HEK293T (cell line): ENCODE results near the gene CLRN1.

Experiments used
- CTCF ChIA-PET: fragments of 350-600 bp; formaldehyde crosslinking; extraction: SDS; loops from one replicate; lab custom pipeline; 2021; ENCODE audit warnings: antibody characterized with exemption, inconsistent platforms; lab: Yijun Ruan, JAX
- POLR2A ChIA-PET: fragments of 350-600 bp; formaldehyde crosslinking; extraction: SDS; loops from one replicate; lab custom pipeline; 2020; ENCODE audit warnings: antibody characterized with exemption, inconsistent platforms; lab: Yijun Ruan, JAX
- DNase-seq: peaks from one replicate; pipeline ENCODE4 v3.0.0; 2012; ENCODE audit warnings: mixed read lengths; ENCODE audit errors: extremely low spot score
- ARNT ChIP-seq: fragments of 450-650 bp; IDR thresholded peaks from 2 replicates; pipeline ENCODE4 v1.6.1; 2017; ENCODE audit warnings: mild to moderate bottlenecking
- BHLHE40 ChIP-seq: fragments of 450-650 bp; IDR thresholded peaks from 2 replicates; pipeline ENCODE4 v1.6.1; 2016; ENCODE audit warnings: mild to moderate bottlenecking, moderate library complexity, borderline replicate concordance
- CTBP1 ChIP-seq: fragments of 450-650 bp; IDR thresholded peaks from 2 replicates; pipeline ENCODE4 v1.6.1; 2016; ENCODE audit warnings: borderline replicate concordance
- ELF4 ChIP-seq: fragments of 450-650 bp; IDR thresholded peaks from 2 replicates; pipeline ENCODE4 v1.6.1; 2017; ENCODE audit warnings: antibody characterized with exemption
- FOXA1 ChIP-seq: fragments of 450-650 bp; IDR thresholded peaks from 2 replicates; pipeline ENCODE4 v1.6.1; 2016; ENCODE audit warnings: mild to moderate bottlenecking
- FOXK2 ChIP-seq: fragments of 450-650 bp; IDR thresholded peaks from 2 replicates; pipeline ENCODE4 v1.6.1; 2016; ENCODE audit warnings: mild to moderate bottlenecking
- FOXM1 ChIP-seq: fragments of 450-650 bp; IDR thresholded peaks from 2 replicates; pipeline ENCODE4 v1.6.1; 2017; ENCODE audit warnings: mild to moderate bottlenecking, borderline replicate concordance
- HDGF ChIP-seq: fragments of 450-650 bp; IDR thresholded peaks from 2 replicates; pipeline ENCODE4 v1.6.1; 2017; ENCODE audit warnings: antibody characterized with exemption, borderline replicate concordance
- L3MBTL2 ChIP-seq: fragments of 450-650 bp; conservative IDR thresholded peaks from 2 replicates; pipeline ENCODE4 v1.6.1; 2016; ENCODE audit warnings: mild to moderate bottlenecking
- LEF1 ChIP-seq: fragments of 450-650 bp; IDR thresholded peaks from 2 replicates; pipeline ENCODE4 v1.6.1; 2017; ENCODE audit warnings: mild to moderate bottlenecking, borderline replicate concordance
- NFRKB ChIP-seq: fragments of 450-650 bp; IDR thresholded peaks from 2 replicates; pipeline ENCODE4 v1.6.1; 2016; ENCODE audit warnings: mild to moderate bottlenecking, moderate library complexity
- PKNOX1 ChIP-seq: fragments of 450-650 bp; IDR thresholded peaks from 2 replicates; pipeline ENCODE4 v1.6.1; 2016
- SP1 ChIP-seq: fragments of 450-650 bp; IDR thresholded peaks from 2 replicates; pipeline ENCODE4 v1.6.1; 2017
- SUZ12 ChIP-seq: fragments of 450-650 bp; IDR thresholded peaks from 2 replicates; pipeline ENCODE4 v1.6.1; 2016; ENCODE audit warnings: mild to moderate bottlenecking
- TARDBP ChIP-seq: fragments of 450-650 bp; IDR thresholded peaks from 2 replicates; pipeline ENCODE4 v1.6.1; 2016
- ZNF384 ChIP-seq: fragments of 450-650 bp; IDR thresholded peaks from 2 replicates; pipeline ENCODE4 v1.6.1; 2016

The CLRN1 gene

GRCh38 chr3:150878290-150878689, 94.2 kb downstream of the CLRN1 start:
- POLR2A ChIA-PET = no interaction called here
- no peak for DNase-seq
- TF ChIP-seq FOXK2 (no peak), FOXM1 (no peak), FOXA1 (no peak)
- CTCF ChIA-PET = no interaction called here

DNA sequence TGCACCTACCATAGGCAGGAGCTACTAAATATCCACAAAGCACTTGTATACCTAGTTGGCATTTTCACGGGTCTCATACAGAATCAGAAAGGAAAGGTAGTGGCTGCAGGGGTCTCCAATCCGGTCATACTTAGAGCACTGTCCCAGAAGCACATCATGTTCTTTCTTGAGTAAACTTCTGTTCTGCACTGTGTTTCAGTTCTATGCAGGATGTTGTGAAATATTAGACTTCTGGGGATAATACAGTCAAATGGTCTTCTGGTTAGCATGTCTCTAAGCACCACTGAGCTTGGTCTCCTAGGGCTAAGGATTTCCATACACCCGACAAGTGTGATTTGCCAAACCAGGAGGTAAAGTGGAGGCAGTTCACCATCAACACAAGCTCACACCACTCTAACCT, 95.2 kb downstream of the CLRN1 start:
- CTCF ChIA-PET = no interaction called here
- no peak for DNase-seq

GRCh38 chr3:150876611-150877265, 95.8 kb downstream of the CLRN1 start:
- TF ChIP-seq PKNOX1 (no peak), ARNT (no peak), TARDBP (no peak), FOXA1 (no peak), FOXM1 (no peak), CTBP1 (no peak), SUZ12 (no peak), SP1 (no peak), HDGF (no peak), BHLHE40 (no peak), ZNF384 (no peak), L3MBTL2 (no peak), LEF1 (no peak), ELF4 (no peak), FOXK2 (no peak), NFRKB (no peak)
- POLR2A ChIA-PET = no interaction called here
- CTCF ChIA-PET = no interaction called here
- DNase-seq = no peak

More for the DNA sequence above, 95.2 kb downstream of the CLRN1 start:
- POLR2A ChIA-PET = no interaction called here
- no peak for TF ChIP-seq ARNT
- TF ChIP-seq ZNF384 = no peak
- no peak for TF ChIP-seq CTBP1
- TF ChIP-seq HDGF = no peak
- no peak for TF ChIP-seq FOXK2
- TF ChIP-seq L3MBTL2 = no peak
- no peak for TF ChIP-seq PKNOX1
- no peak for TF ChIP-seq ELF4
- no peak for TF ChIP-seq NFRKB
- TF ChIP-seq SP1 = no peak
- TF ChIP-seq FOXM1 = no peak
- TF ChIP-seq SUZ12 = no peak
- no peak for TF ChIP-seq LEF1
- no peak for TF ChIP-seq BHLHE40
- no peak for TF ChIP-seq TARDBP
